OCI-LY3 (cell line): ENCODE measurements around the gene NCKAP5.

Experiments
- EZH2phosphoT487 ChIP-seq: fragments of 200-600 bp; shearing (Covaris generic); IDR thresholded peaks from 2 replicates; pipeline ENCODE4 v1.6.1; 2018; ENCODE audit warnings: antibody characterized with exemption, mixed run types, low read depth
- TF ChIP-seq, protein P1 (sequence below): fragments of 200-600, 300-600 bp; sonication (generic); IDR thresholded peaks from 2 replicates; pipeline ENCODE4 v1.5.1; 2014; ENCODE audit warnings: antibody characterized with exemption, low read length, low read depth

DNA sequence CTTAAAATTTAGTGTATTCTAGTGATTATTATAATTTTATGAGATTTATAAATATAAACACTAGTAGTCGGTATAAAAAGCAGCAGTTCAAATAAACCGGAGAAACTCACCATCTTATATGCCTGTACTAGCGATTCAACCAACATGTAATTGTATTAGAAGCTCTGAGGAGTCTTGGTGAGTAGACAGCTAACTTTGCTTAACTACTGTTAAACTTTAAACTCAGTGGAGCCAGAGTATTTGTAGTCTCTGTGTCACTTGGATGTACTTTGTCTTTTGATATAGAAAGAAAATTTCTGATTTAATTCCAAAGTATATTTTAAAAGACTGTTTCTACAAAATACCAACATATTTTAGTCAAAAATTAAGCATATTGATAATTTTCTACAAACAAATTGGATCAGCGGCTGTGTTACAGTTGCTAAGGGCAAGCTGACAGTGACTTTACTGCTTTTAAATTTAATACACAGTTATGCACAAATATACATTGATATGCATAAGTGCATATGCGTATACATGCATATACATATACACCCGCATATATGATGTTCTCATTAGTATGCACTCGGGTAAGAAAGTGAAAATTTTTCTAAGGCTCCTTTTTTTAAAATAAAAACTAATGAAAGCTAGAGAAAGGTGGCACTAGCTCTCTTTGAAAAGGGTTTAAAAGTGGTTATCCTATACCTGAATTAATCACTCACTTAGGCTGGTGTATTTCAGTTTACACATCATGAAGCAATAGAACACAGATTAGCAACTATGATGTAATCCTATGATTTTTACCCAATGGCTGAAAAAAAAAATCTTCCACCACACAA is 374.5 kb downstream of the NCKAP5 start:
- TF ChIP-seq, protein P1, sequence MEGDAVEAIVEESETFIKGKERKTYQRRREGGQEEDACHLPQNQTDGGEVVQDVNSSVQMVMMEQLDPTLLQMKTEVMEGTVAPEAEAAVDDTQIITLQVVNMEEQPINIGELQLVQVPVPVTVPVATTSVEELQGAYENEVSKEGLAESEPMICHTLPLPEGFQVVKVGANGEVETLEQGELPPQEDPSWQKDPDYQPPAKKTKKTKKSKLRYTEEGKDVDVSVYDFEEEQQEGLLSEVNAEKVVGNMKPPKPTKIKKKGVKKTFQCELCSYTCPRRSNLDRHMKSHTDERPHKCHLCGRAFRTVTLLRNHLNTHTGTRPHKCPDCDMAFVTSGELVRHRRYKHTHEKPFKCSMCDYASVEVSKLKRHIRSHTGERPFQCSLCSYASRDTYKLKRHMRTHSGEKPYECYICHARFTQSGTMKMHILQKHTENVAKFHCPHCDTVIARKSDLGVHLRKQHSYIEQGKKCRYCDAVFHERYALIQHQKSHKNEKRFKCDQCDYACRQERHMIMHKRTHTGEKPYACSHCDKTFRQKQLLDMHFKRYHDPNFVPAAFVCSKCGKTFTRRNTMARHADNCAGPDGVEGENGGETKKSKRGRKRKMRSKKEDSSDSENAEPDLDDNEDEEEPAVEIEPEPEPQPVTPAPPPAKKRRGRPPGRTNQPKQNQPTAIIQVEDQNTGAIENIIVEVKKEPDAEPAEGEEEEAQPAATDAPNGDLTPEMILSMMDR, result no peak
- TF ChIP-seq EZH2phosphoT487, result no peak
